ENCODE results near the gene NID1. TPM values are rescaled to one million over a fixed set of nuclear protein-coding genes. Genes with fewer than 3 reads are reported as not detected.
"Not testable (repeated sequence)": the region's sequence is repeated elsewhere in the genome, so short reads cannot be mapped to it uniquely, and the experiment has no call there.

The NID1 gene
- total RNA-seq, 1 experiment from 2014 or later = 19.2 TPM

GRCh38 chr1:236092899-236093298 lies 28.0 kb upstream of the NID1 start:
- no peak for DNase-seq (ENCODE audit: low spot score)

- no peak for DNase-seq (ENCODE audit: low spot score)
Observed at GRCh38 chr1:236091933-236092318, 27.0 kb upstream of the NID1 start.

GRCh38 chr1:236090741-236091147 lies 25.9 kb upstream of the NID1 start:
- DNase-seq (ENCODE audit: low spot score) = peak; percentile 24

GRCh38 chr1:236089046-236089773 lies 24.3 kb upstream of the NID1 start:
- DNase-seq (ENCODE audit: low spot score) = peak; percentile 86

- DNase-seq (ENCODE audit: low spot score) = no peak
Observed at GRCh38 chr1:236086537-236086936, 21.6 kb upstream of the NID1 start.

GRCh38 chr1:236085545-236086159 lies 20.8 kb upstream of the NID1 start:
- no peak for DNase-seq (ENCODE audit: low spot score)

- no peak for DNase-seq (ENCODE audit: low spot score)
Observed at GRCh38 chr1:236084386-236084730, 19.5 kb upstream of the NID1 start.

GRCh38 chr1:236083650-236084385 lies 18.9 kb upstream of the NID1 start:
- no peak for DNase-seq (ENCODE audit: low spot score)

GRCh38 chr1:236082526-236082925 lies 17.6 kb upstream of the NID1 start:
- no peak for DNase-seq (ENCODE audit: low spot score)

- DNase-seq (ENCODE audit: low spot score) = no peak
Observed at GRCh38 chr1:236081546-236082227, 16.8 kb upstream of the NID1 start.

GRCh38 chr1:236079703-236080102 lies 14.8 kb upstream of the NID1 start:
- DNase-seq (ENCODE audit: low spot score) = no peak

GRCh38 chr1:236078993-236079392 lies 14.1 kb upstream of the NID1 start:
- DNase-seq (ENCODE audit: low spot score) = no peak

- not testable (repeated sequence) for DNase-seq (ENCODE audit: low spot score)
Observed at GRCh38 chr1:236078077-236078476, 13.2 kb upstream of the NID1 start.

- no peak for DNase-seq (ENCODE audit: low spot score)
Observed at GRCh38 chr1:236075848-236076247, 11.0 kb upstream of the NID1 start.

- no peak for DNase-seq (ENCODE audit: low spot score)
Observed at GRCh38 chr1:236073307-236073897, 8.5 kb upstream of the NID1 start.

GRCh38 chr1:236072001-236072400 lies 7.1 kb upstream of the NID1 start:
- DNase-seq (ENCODE audit: low spot score) = no peak

GRCh38 chr1:236070753-236071152 lies 5.9 kb upstream of the NID1 start:
- no peak for DNase-seq (ENCODE audit: low spot score)

GRCh38 chr1:236069796-236070195 lies 4.9 kb upstream of the NID1 start:
- no peak for DNase-seq (ENCODE audit: low spot score)

GRCh38 chr1:236067854-236068454 lies 3.1 kb upstream of the NID1 start:
- DNase-seq (ENCODE audit: low spot score) = no peak

GRCh38 chr1:236066828-236067386 lies 2.0 kb upstream of the NID1 start:
- DNase-seq (ENCODE audit: low spot score) = no peak

- DNase-seq (ENCODE audit: low spot score) = no peak
Observed at GRCh38 chr1:236066054-236066453, 1.2 kb upstream of the NID1 start.

All from H4 (cell line).